Measurements from ENCODE around the gene SRGAP2C.
"Not testable (repeated sequence)": the region's sequence is repeated elsewhere in the genome, so short reads cannot be mapped to it uniquely, and the experiment has no call there.

DNA sequence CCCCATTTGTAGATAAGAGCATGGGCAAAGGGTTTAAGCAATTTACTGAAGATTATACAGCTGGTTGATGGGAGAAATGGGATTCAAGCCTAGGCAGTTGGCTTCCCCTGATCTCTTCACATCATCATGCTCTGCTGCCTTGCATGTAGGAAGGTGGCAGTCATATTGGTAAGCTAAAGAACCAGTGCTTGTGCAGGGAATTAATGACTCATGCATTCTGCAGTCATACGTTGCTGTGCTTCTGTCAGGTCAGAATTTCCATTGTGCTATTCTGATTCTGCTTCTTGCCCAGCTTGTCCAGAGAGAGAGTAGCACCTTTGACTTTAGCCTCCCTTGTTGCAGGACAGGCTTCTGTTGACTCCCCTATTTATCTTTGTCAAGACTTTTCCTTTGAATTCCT is 153.2 kb downstream of the SRGAP2C start:
- TF ChIP-seq, protein P1, sequence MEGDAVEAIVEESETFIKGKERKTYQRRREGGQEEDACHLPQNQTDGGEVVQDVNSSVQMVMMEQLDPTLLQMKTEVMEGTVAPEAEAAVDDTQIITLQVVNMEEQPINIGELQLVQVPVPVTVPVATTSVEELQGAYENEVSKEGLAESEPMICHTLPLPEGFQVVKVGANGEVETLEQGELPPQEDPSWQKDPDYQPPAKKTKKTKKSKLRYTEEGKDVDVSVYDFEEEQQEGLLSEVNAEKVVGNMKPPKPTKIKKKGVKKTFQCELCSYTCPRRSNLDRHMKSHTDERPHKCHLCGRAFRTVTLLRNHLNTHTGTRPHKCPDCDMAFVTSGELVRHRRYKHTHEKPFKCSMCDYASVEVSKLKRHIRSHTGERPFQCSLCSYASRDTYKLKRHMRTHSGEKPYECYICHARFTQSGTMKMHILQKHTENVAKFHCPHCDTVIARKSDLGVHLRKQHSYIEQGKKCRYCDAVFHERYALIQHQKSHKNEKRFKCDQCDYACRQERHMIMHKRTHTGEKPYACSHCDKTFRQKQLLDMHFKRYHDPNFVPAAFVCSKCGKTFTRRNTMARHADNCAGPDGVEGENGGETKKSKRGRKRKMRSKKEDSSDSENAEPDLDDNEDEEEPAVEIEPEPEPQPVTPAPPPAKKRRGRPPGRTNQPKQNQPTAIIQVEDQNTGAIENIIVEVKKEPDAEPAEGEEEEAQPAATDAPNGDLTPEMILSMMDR (IDR thresholded peaks at IDR 0.05), result not testable (repeated sequence)
- not testable (repeated sequence) for TF ChIP-seq POLR2A (IDR thresholded peaks at IDR 0.05)
